OCI-M1 (cell line): Measurements from ENCODE around the gene DUSP11.
"Not testable (repeated sequence)": the region's sequence is repeated elsewhere in the genome, so short reads cannot be mapped to it uniquely, and the experiment has no call there.

Experiments
- DNase-seq: peaks from one replicate; lab custom pipeline; 2025; lab: John Stamatoyannopoulos, UW

DUSP11 gene

GRCh38 chr2:73772819-73773218 lies 7.1 kb downstream of the DUSP11 start:
- no peak for DNase-seq

- DNase-seq: no peak
These were observed 9.2 kb downstream of the DUSP11 start for GRCh38 chr2:73770725-73771124.

DNA sequence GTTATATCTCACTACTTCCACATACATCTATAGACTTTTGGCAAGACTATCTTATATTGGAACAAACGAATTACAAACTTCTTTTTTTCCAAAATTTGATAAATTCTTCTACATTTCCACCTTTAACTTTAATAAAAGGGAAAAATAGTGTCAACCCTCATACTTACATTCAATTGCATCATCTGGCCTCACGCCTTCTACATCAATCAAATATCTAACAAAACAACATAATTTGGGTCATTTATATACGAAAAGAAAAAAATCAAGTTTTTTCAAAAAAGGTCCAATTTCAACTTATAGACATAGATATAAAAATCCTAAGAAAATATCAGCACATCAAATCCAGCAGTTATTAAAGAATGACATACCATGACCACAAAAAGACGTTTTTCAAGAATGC lies 12.9 kb downstream of the DUSP11 start:
- DNase-seq: peak; percentile 5

- DNase-seq: no peak
These were observed 13.6 kb downstream of the DUSP11 start for GRCh38 chr2:73766349-73766748.

DNA sequence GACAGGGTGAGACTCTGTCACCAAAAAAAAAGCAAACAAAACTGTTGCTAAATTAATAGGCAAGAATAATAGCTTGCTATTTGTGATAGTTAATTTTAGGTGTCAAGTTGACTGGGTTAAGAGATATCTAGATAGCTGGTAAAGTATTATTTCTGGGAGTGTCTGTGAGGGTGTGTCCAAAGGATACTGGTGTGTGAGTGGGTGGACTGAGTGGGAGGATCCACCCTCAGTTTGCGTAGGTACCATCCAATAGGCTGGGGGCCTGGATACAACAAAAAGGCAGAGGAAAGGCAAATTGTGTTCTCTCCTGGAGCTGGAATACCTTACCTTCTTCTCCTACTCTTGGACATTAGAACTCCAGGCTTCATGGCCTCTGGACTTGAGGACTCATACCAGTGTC lies 15.0 kb downstream of the DUSP11 start:
- DNase-seq: no peak

- DNase-seq: no peak
These were observed 17.3 kb downstream of the DUSP11 start for GRCh38 chr2:73762571-73762970.

- no peak for DNase-seq
These were observed 20.0 kb downstream of the DUSP11 start for GRCh38 chr2:73759904-73760303.

DNA sequence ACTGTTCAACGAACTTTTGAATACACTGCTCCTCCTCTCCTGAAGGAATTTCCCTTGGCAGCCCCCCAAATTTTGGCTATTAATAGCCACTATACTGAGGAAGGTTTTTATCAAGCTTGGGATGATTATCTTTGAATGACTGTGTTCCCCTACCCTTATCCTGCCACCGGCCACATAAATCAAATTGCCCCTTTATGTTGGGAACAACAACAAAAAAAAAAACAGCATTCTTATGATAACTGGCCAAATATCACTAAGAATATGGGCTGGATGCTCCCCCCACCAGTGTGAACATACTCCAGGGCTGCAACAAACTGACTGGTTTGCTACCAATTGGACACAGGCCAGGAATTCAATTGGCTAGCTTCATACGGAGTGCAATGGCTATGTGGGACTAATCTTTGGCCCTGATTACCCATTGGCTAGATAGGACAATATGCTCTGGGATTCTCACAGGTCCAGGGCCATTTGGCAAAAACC lies 20.6 kb downstream of the DUSP11 start:
- no peak for DNase-seq

- DNase-seq: not testable (repeated sequence)
These were observed 25.6 kb downstream of the DUSP11 start for GRCh38 chr2:73754332-73754731.

DNA sequence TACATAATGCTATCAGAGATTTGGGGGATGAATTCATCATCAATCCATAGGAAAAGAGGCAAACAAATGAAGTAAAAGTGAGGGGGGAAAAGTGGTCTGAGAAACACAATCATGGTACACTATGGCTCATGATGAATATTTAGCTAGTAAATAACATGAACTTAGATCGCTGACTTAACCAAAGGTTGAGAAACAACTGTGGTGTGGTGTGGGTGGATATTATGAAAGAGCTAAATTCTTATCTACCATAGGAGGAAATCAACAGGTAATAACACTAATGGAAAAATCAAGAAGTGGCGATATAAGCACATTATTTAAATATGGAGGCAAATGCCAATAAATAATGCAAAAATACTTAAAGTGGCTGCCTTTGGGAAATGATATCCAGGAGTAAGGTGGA lies 30.6 kb downstream of the DUSP11 start:
- no peak for DNase-seq

GRCh38 chr2:73746877-73747208 lies 33.1 kb downstream of the DUSP11 start:
- no peak for DNase-seq

DNA sequence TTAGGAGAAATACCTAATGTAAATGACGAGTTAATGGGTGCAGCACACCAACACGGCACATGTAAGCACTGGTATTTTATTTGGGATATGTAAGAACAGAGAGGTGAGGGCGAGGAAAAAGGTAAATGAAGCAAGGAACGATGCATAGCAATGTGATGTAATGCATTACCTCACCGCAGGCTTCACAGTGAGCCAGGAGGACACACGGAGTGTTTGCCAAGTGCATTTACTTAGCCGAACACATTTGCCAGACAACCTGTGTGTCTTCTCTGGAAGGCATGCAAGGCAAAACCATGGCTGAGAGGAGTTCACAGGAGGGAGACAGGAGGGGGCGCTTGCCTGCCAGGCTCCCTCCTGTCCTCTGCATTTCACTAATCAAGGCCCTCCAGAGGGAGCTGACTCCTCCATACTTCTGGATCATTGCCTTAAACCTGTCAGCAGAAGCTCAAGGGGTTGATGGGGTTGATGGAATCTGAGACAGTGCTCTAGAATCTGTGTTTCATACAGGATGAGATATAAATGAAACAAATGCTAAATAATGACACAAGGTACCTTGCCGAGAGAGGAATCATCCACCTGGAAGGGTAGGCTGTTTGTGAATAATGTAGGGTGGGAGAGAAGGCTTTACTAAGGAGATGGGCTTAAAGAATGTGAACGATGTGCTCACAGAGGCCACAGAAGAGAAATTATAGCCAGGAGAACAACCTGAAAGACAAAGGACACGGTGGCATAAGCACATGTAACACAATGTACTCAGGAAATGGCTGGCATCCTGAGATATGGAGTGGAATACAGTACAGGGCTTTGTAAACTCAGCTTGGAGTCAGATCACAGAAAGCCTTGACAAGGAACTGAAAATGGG lies 33.7 kb downstream of the DUSP11 start:
- DNase-seq: no peak

- DNase-seq: no peak
These were observed 39.1 kb downstream of the DUSP11 start for GRCh38 chr2:73740767-73741166.

- no peak for DNase-seq
These were observed 40.8 kb downstream of the DUSP11 start for GRCh38 chr2:73739101-73739500.

DNA sequence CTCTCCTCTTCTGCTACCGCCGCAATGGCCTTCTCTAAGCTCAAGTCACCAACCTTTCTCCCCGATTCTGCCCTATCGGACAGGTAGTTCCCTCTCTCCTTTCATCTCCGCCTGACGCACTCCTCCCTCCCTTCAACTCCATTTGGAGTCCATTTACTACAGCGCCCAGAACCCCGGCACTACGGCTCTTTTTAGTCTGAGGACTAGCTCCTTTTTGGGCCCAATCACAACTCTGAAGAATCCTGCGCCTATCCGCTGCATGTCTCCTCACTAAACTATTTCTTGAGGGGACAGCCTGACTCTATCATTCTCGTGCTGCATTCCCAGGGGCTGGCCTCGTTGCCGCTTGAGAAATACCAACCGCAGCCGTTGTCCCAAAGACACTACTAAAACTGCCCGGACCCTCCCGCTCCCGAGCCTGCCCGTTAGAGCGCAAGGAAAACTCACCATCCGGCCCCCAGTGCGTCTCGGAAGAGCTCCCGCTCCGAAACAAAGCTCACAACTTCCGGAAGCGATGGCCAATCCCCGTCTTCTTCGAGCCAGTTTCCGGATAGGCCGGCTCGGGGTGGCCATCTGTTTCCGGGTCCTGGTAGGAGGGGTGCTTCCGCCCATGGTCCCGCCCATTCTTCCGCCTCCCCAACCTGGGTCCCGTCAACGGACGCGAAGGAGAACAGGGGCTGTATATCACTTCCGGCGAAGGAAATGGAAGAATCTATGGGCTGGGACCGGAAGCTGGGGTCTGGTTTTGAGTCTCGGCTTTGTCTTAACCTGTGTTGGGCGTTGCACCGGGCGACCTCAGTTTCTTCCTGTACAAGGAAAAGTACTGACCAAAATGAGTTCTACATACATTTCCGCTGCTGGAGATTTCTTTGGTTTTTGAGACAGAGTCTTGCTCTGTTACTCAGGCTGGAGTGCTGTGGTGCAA lies 42.8 kb downstream of the DUSP11 start, which contains the start of gene TPRKB:
TSS of gene TPRKB (minus strand) at position 491 of the 925 bp plus-strand sequence. CDS start 2,776 bp downstream, outside the sequence.
- DNase-seq: peak; percentile 96

- DNase-seq: no peak
These were observed 43.5 kb downstream of the DUSP11 start for GRCh38 chr2:73736378-73736777.

DNA sequence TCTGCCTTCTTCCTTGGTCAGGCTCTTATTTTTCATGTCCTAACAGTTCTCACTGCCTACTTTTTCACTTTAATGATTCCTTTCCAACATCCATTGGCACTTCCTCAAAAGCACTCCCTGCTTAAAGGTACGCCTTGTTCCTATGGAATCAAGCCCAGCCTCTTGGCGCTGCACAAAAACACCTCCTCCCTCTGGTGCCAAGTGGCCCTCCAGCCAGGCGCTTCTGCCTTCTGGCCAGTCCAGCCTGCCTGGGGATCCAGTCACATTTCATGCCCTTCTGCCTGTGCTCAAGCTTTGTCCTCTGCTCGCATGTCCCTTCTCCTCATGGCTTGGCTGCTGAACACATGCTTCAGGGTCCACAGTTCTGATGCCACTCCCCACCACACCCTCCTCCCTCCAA lies 49.1 kb downstream of the DUSP11 start:
- no peak for DNase-seq

- no peak for DNase-seq
These were observed 51.2 kb downstream of the DUSP11 start for GRCh38 chr2:73728711-73729110.

DNA sequence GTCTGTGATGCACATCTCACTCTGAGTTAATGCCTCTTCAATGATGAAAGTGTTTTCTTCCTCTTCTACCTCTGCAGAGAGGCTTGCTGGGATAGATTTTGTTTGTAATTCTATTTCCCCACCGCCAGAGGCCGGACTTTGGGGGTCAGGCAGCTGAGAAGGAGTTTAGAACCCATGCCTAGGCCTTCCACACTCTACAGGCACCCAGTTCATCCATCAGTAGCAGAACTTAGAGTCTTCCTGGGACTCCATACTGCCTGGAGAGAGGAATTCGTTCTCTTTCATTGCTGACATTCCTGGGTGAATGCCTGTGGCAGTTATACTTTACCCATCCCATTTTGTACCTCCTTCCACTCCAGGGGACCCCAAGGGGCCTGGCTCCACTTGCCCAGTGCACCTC lies 51.9 kb downstream of the DUSP11 start:
- no peak for DNase-seq

DNA sequence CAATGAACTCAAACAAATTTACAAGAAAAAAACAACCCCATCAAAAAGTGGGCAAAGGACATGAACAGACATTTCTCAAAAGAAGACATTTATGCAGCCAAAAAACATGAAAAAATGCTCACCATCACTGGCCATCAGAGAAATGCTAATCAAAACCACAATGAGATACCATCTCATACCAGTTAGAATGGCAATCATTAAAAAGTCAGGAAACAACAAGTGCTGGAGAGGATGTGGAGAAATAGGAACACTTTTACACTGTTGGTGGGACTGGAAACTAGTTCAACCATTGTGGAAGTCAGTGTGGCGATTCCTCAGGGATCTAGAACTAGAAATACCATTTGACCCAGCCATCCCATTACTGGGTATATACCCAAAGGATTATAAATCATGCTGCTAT lies 53.2 kb downstream of the DUSP11 start:
- not testable (repeated sequence) for DNase-seq

DNA sequence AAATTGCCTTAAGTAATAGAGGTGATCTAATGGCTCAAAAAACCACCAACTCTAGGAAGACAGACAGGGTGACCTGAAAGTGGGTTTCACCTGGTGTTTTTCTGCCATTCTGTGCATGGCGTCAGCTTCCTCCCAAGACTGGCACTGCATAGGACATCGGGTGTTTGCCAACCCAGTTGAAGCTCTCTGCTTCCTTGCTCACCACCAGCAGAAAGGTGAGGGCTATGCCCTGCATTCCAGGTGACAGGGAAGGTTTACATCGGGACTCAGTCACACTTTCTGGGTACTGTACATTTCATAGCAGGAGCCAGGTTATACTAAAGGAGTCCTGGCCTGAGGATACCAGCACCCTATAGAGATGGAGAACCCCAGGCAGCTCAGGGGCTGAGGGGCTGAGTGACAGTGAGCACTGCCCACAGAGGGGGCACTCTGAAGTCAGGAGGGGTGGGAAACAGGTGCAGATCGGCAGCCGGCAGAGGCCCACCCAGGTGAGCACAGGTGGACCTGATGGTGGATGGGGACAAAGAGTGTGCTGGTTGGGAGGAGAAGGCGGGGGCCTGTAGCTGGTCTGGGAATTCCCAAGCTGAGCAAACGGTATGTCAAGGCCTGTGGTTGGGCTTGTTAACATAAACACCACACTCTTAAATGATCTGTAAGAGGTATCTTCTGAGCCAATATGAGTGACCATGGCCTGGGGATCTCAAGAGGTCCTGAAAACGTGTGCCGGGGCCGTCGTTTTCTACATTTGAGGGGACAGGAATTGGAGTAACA lies 60.9 kb downstream of the DUSP11 start:
- DNase-seq: no peak

- no peak for DNase-seq
These were observed 61.5 kb downstream of the DUSP11 start for GRCh38 chr2:73718421-73718820.
